Stimulated activated CD4-positive, alpha-beta T cell treated with anti-CD3 and anti-CD28 coated beads, Interleukin-12 subunit alpha, Interleukin-12 subunit beta, amount 100 ng/mL, for 4 hours (primary cell): ENCODE measurements around the gene EEFSEC.

Experiments
- DNase-seq: peaks from one replicate; pipeline ENCODE4 v3.0.0-alpha.2; 2020

Gene EEFSEC

GRCh38 chr3:128185630-128186447 lies 32.6 kb downstream of the EEFSEC start:
- no peak for DNase-seq

GRCh38 chr3:128187495-128187894 lies 34.2 kb downstream of the EEFSEC start:
- no peak for DNase-seq

- no peak for DNase-seq
These were observed 35.0 kb downstream of the EEFSEC start for GRCh38 chr3:128188326-128188725.

- no peak for DNase-seq
These were observed 35.7 kb downstream of the EEFSEC start for GRCh38 chr3:128188956-128189355.

- no peak for DNase-seq
These were observed 37.2 kb downstream of the EEFSEC start for GRCh38 chr3:128190501-128190900.

GRCh38 chr3:128192131-128192530 lies 38.9 kb downstream of the EEFSEC start:
- DNase-seq = no peak

GRCh38 chr3:128193168-128193567 lies 39.9 kb downstream of the EEFSEC start:
- no peak for DNase-seq

GRCh38 chr3:128194843-128195242 lies 41.6 kb downstream of the EEFSEC start:
- no peak for DNase-seq

GRCh38 chr3:128195369-128195768 lies 42.1 kb downstream of the EEFSEC start:
- DNase-seq = no peak

GRCh38 chr3:128195802-128196201 lies 42.5 kb downstream of the EEFSEC start:
- DNase-seq = no peak

GRCh38 chr3:128196647-128197046 lies 43.4 kb downstream of the EEFSEC start:
- DNase-seq = no peak

- DNase-seq = no peak
These were observed 44.6 kb downstream of the EEFSEC start for GRCh38 chr3:128197855-128198254.

GRCh38 chr3:128198313-128198712 lies 45.0 kb downstream of the EEFSEC start:
- no peak for DNase-seq

- no peak for DNase-seq
These were observed 45.8 kb downstream of the EEFSEC start for GRCh38 chr3:128199110-128199509.

- DNase-seq = no peak
These were observed 48.0 kb downstream of the EEFSEC start for GRCh38 chr3:128201158-128201755.

- no peak for DNase-seq
These were observed 49.9 kb downstream of the EEFSEC start for GRCh38 chr3:128203169-128203568.

- DNase-seq = no peak
These were observed 52.4 kb downstream of the EEFSEC start for GRCh38 chr3:128205558-128206145.

GRCh38 chr3:128207951-128208350 lies 54.7 kb downstream of the EEFSEC start:
- DNase-seq = no peak

- no peak for DNase-seq
These were observed 57.4 kb downstream of the EEFSEC start for GRCh38 chr3:128210711-128211110.

- DNase-seq = no peak
These were observed 60.8 kb downstream of the EEFSEC start for GRCh38 chr3:128214056-128214455.

- DNase-seq = no peak
These were observed 62.0 kb downstream of the EEFSEC start for GRCh38 chr3:128215290-128215689.

GRCh38 chr3:128215800-128216495 lies 62.7 kb downstream of the EEFSEC start:
- DNase-seq = no peak

- DNase-seq = no peak
These were observed 64.6 kb downstream of the EEFSEC start for GRCh38 chr3:128217702-128218547.
